PFSK-1 (cell line): ENCODE data around the gene ARHGAP8.

Experiments
- FOXP2 ChIP-seq: optimal IDR thresholded peaks from 2 replicates; pipeline ENCODE3; 2011; ENCODE audit warnings: borderline replicate concordance, control low read depth, inconsistent platforms; ENCODE audit not compliant: insufficient read depth; ENCODE audit errors: extremely low read length, extremely low read depth
- POLR2AphosphoS5 ChIP-seq: IDR thresholded peaks from 2 replicates; pipeline ENCODE4 v1.6.1; 2012; ENCODE audit warnings: low read depth, mild to moderate bottlenecking, control low read depth, low read length, moderate library complexity
- REST ChIP-seq, 2 experiments: IDR thresholded peaks; 2 replicates each; pipeline versions ENCODE4 v1.6.1 to v1.8.0; 2011 to 2012; ENCODE audit warnings: low read depth in 2 of 2, low read length in 2 of 2, control low read depth in 1 of 2, inconsistent platforms in 1 of 2, mild to moderate bottlenecking in 1 of 2, moderate library complexity in 1 of 2; ENCODE audit not compliant: insufficient read depth in 1 of 2
- SIN3A ChIP-seq: IDR thresholded peaks from 2 replicates; pipeline ENCODE4 v1.6.1; 2012; ENCODE audit warnings: mild to moderate bottlenecking, low read length, moderate library complexity, borderline replicate concordance; ENCODE audit not compliant: insufficient read depth
- TAF1 ChIP-seq: IDR thresholded peaks from 2 replicates; pipeline ENCODE4 v1.6.1; 2012; ENCODE audit warnings: low read length, control low read depth, borderline replicate concordance; ENCODE audit not compliant: insufficient read depth

Gene ARHGAP8

GRCh38 chr22:44732661-44733060 lies 19.7 kb upstream of the ARHGAP8 start:
- TF ChIP-seq POLR2AphosphoS5 (no peak), FOXP2 (no peak), REST (IDR thresholded peaks at IDR 0.05; ENCODE audit: insufficient read depth in 1 of 2, low read depth in 2 of 2, low read length in 2 of 2) (no peak), SIN3A (no peak), TAF1 (no peak)

GRCh38 chr22:44733426-44734106 lies 18.8 kb upstream of the ARHGAP8 start:
- TF ChIP-seq REST (IDR thresholded peaks at IDR 0.05; ENCODE audit: insufficient read depth in 1 of 2, low read depth in 2 of 2, low read length in 2 of 2) (no peak), SIN3A (no peak), FOXP2 (no peak), TAF1 (no peak), POLR2AphosphoS5 (no peak)

- TF ChIP-seq POLR2AphosphoS5 = no peak
- no peak for TF ChIP-seq FOXP2
- no peak for TF ChIP-seq REST (IDR thresholded peaks at IDR 0.05; ENCODE audit: insufficient read depth in 1 of 2, low read depth in 2 of 2, low read length in 2 of 2)
- no peak for TF ChIP-seq TAF1
- no peak for TF ChIP-seq SIN3A
Measured at GRCh38 chr22:44734278-44734677, 18.1 kb upstream of the ARHGAP8 start.

- TF ChIP-seq POLR2AphosphoS5 (no peak), REST (IDR thresholded peaks at IDR 0.05; ENCODE audit: insufficient read depth in 1 of 2, low read depth in 2 of 2, low read length in 2 of 2) (no peak), SIN3A (no peak), TAF1 (no peak), FOXP2 (no peak)
Measured at GRCh38 chr22:44734801-44735517, 17.4 kb upstream of the ARHGAP8 start.
